Peyer's patch (tissue), 4 donors: ENCODE measurements around the gene MIER2. TPM values are rescaled to one million over a fixed set of nuclear protein-coding genes. Genes with fewer than 3 reads are reported as not detected.
"Not testable (repeated sequence)": the region's sequence is repeated elsewhere in the genome, so short reads cannot be mapped to it uniquely, and the experiment has no call there.

Source experiments
- DNase-seq, 3 donors: peaks; one replicate each; pipeline ENCODE4 v3.0.0-alpha.2; 2017 to 2019
- H3K27ac ChIP-seq, 4 donors: fragments of 200-600 bp; sonication (generic); one replicate each; pipeline ENCODE4 v1.5.1; 2016 to 2019
- H3K27me3 ChIP-seq, 2 donors: fragments of 200-600 bp; sonication (generic); one replicate each; pipeline ENCODE4 v1.5.1; 2019
- H3K36me3 ChIP-seq, 3 donors: fragments of 200-600 bp; sonication (generic); one replicate each; pipeline ENCODE4 v1.5.1; 2016 to 2019
- H3K4me1 ChIP-seq, 4 donors: fragments of 200-600 bp; sonication (generic); one replicate each; pipeline ENCODE4 v1.5.1; 2016 to 2019
- H3K4me3 ChIP-seq, 4 donors: fragments of 200-600 bp; sonication (generic); 1 replicate in 3 of 4; 2 replicates in 1 of 4; pipeline ENCODE4 v1.5.1; 2016 to 2019; ENCODE audit warnings: mild to moderate bottlenecking in 1 of 4
- H3K9me3 ChIP-seq, 4 donors: fragments of 200-600 bp; sonication (generic); one replicate each; pipeline ENCODE4 v1.5.1; 2016 to 2019; ENCODE audit warnings: mild to moderate bottlenecking in 1 of 4
- POLR2A ChIP-seq, 2 donors: fragments of 450-650 bp; IDR thresholded peaks; one replicate each; pipeline ENCODE4 v1.5.1; 2017; ENCODE audit warnings: antibody characterized with exemption in 2 of 2, mild to moderate bottlenecking in 2 of 2, moderate library complexity in 2 of 2
- total RNA-seq, 4 donors: library from RNA; depleted of rRNA; stranded (reverse); fragments of >200 nt; gene quantifications; one replicate each; pipeline ENCODE4 v1.1.0, GENCODE V29; 2016
- TF ChIP-seq, protein P1 (sequence below), 6 experiments: fragments of 450-650 bp in 4 of 6; fragments of 200-600 bp in 2 of 6; sonication (generic) in 1 of 6; IDR thresholded peaks; one replicate each; pipeline ENCODE4 v1.5.1; 2017 to 2019; ENCODE audit warnings: antibody characterized with exemption in 6 of 6, mild to moderate bottlenecking in 3 of 6, moderate library complexity in 1 of 6

MIER2 gene
- total RNA-seq, 4 donors from 2014 or later = 6.0 to 27.3 (median 20.9) TPM

DNA sequence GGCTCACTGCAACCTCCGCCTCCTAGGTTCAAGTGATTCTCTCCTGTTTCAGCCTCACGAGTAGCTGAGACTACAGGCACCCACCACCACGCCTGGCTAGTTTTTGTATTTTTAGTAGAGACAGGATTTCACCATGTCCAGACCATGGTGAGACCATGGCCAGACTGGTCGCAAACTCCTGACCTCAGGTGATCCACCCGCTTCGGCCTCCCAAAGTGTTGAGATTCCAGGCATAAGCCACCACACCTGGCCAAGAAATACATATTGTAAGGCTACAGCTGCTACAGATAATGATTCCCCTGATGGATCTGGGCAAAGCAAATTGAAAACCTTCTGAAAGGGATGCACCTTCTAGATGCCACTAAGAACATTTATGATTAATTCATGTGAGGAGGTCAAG, 71.2 kb downstream of the MIER2 start:
- Histone ChIP-seq H3K4me3 (no peak overlapping the region), H3K36me3 (no peaks in the 10 kb centered on the region), H3K4me1 (no peaks in the 10 kb centered on the region), H3K27me3 (no peaks in the 10 kb centered on the region), H3K9me3 (no peaks in the 10 kb centered on the region), H3K27ac (no peak overlapping the region)
- TF ChIP-seq, protein P1, sequence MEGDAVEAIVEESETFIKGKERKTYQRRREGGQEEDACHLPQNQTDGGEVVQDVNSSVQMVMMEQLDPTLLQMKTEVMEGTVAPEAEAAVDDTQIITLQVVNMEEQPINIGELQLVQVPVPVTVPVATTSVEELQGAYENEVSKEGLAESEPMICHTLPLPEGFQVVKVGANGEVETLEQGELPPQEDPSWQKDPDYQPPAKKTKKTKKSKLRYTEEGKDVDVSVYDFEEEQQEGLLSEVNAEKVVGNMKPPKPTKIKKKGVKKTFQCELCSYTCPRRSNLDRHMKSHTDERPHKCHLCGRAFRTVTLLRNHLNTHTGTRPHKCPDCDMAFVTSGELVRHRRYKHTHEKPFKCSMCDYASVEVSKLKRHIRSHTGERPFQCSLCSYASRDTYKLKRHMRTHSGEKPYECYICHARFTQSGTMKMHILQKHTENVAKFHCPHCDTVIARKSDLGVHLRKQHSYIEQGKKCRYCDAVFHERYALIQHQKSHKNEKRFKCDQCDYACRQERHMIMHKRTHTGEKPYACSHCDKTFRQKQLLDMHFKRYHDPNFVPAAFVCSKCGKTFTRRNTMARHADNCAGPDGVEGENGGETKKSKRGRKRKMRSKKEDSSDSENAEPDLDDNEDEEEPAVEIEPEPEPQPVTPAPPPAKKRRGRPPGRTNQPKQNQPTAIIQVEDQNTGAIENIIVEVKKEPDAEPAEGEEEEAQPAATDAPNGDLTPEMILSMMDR (IDR thresholded peaks at IDR 0.05) = no peak
- TF ChIP-seq POLR2A (IDR thresholded peaks at IDR 0.05) = no peak
- DNase-seq = no peak

DNA sequence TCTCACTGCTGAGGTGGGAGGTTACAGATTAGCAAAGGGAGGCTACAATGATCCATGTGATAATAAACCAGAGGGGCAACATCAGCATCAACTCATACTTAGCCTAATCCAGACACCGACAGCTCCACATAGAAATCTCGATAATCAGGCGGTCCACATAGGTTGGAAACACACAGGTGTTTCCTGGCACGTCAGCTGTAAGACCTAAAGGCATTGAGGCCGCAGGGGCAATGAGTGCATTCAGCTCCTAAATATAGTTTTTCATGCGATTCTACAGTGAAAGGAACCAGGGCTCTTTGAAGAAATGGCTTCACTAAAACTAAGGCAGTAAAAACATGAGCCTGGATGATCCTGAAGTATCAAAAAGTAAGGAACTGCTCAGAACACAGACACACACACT, 72.7 kb downstream of the MIER2 start:
- Histone ChIP-seq H3K9me3 (no peaks in the 10 kb centered on the region), H3K27ac (no peak overlapping the region), H3K4me3 (no peak overlapping the region), H3K36me3 (no peaks in the 10 kb centered on the region), H3K27me3 (no peaks in the 10 kb centered on the region), H3K4me1 (peaks cover 0 to 5% (median 2%) of the 10 kb centered on the region in 4 donors)
- no peak for TF ChIP-seq POLR2A (IDR thresholded peaks at IDR 0.05)
- TF ChIP-seq, protein P1 (IDR thresholded peaks at IDR 0.05) = no peak
- no peak for DNase-seq

DNA sequence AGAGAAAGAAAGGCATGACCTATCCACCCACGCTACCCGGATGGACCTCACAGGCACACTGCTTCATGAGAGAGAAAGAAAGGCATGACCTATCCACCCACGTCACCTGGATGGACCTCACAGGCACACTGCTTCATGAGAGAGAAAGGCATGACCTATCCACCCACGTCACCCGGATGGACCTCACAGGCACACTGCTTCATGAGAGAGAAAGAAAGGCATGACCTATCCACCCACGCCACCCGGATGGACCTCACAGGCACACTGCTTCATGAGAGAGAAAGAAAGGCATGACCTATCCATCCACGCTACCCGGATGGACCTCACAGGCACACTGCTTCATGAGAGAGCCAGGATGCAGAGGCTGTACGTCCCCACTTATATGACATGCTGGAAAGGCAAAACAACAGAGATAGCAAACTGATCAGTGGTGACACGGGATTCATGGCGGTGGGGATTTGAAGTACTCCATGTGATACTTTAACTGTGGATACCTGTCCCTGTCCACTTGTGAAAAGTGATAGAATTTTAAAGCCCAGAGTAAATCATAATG, 73.8 kb downstream of the MIER2 start:
- not testable (repeated sequence) for H3K27ac ChIP-seq, H3K4me1 ChIP-seq, H3K4me3 ChIP-seq

DNA sequence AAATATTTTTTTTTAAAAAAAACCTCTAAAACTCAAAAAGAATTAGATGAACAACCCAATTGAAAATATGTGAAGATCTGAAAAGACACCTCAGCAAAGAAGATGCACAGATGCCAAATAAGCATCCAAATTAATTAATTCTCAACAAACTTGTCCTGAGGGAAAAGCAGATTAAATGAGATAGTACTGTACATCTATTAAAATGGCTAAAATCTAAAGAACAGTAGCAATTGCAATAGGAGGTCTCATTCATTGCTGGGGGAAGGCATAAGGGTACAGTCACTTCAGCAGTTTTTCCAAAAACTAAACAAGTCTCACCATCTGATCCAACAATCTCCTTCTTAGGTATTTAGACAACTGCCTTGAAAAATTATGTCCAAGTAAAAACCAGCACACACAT, 75.4 kb downstream of the MIER2 start:
- H3K4me1 ChIP-seq = peaks cover 0 to 8% (median 2%) of the 10 kb centered on the region in 4 donors
- DNase-seq = no peak
- no peaks in the 10 kb centered on the region for H3K27me3 ChIP-seq
- H3K36me3 ChIP-seq = no peaks in the 10 kb centered on the region
- no peaks in the 10 kb centered on the region for H3K9me3 ChIP-seq
- H3K4me3 ChIP-seq = no peak overlapping the region
- no peak overlapping the region for H3K27ac ChIP-seq
- TF ChIP-seq, protein P1 (IDR thresholded peaks at IDR 0.05) = no peak
- no peak for TF ChIP-seq POLR2A (IDR thresholded peaks at IDR 0.05)

More for the DNA sequence above, 73.8 kb downstream of the MIER2 start:
- not testable (repeated sequence) for DNase-seq, H3K27me3 ChIP-seq, H3K36me3 ChIP-seq, H3K9me3 ChIP-seq

DNA sequence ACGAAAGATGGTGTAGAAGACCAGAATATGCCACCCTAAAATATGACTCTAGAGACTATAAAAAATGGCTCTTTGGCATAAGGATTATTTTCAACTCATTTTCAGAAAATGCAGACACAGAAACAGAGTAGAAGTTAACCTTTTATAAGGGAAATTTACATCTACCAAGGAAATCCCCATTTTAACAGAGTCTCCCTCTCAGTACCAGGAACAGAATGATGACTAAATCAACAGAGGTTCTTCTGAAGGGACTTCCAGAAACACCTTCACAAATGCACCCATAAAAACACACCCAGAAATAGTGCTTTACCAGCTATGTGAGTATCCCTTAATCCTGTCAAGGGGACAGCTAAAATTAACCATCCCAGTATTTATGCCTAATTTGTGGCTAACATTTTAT, 82.5 kb downstream of the MIER2 start:
- Histone ChIP-seq H3K4me1 (peaks cover 0 to 6% (median 0%) of the 10 kb centered on the region in 4 donors), H3K4me3 (no peak overlapping the region), H3K27me3 (no peaks in the 10 kb centered on the region), H3K36me3 (no peaks in the 10 kb centered on the region), H3K27ac (no peak overlapping the region), H3K9me3 (no peaks in the 10 kb centered on the region)
- TF ChIP-seq POLR2A (IDR thresholded peaks at IDR 0.05) = no peak
- TF ChIP-seq, protein P1 (IDR thresholded peaks at IDR 0.05) = no peak
- DNase-seq = no peak

DNA sequence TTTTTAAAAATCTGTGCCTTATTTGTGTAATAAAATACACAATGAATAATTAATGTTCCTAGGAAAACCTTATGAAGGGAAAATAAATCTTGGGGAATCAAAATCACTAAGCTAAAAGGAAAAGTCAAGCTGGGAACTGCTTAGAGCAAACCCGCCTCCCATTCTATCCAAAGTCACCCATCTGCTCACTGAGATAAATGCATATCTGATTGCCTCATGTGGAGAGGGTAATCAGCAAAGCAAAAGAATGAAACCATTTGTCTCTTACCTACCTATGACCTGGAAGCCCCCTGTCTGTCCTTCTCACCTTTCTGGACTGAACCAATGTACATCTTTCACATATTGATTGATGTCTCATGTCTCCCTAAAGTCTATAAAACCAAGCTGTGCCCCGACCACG, 87.8 kb downstream of the MIER2 start:
- DNase-seq, H3K4me3 ChIP-seq, H3K27me3 ChIP-seq, H3K4me1 ChIP-seq, H3K9me3 ChIP-seq, H3K36me3 ChIP-seq, H3K27ac ChIP-seq: not testable (repeated sequence)

Other genes with a start within 250 kb of the MIER2 start
- gene OR4F17, start 237.7 kb downstream of the MIER2 start, total RNA-seq = not detected
- 100 to 1,000 TPM in 3 of 4 donors, 10 to 100 TPM in 1; 42.1 to 260 (median 188) TPM for gene PLPP2, start 53.4 kb downstream of the MIER2 start, total RNA-seq
- under 1 TPM in 2 of 4 donors, not detected in 2; 0.47 to 0.80 TPM for gene C2CD4C, start 64.4 kb upstream of the MIER2 start, total RNA-seq
- gene SHC2, start 116.2 kb upstream of the MIER2 start, total RNA-seq = 10 to 100 TPM in 3 of 4 donors, 1 to 10 TPM in 1; 9.5 to 33.0 (median 18.3) TPM
- gene MADCAM1, start 151.7 kb upstream of the MIER2 start, total RNA-seq = 10 to 100 TPM in 1 of 4 donors, 1 to 10 TPM in 3; 1.4 to 25.6 (median 5.1) TPM
- 10 to 100 TPM; 11.6 to 35.7 (median 24.2) TPM for gene TPGS1, start 162.7 kb upstream of the MIER2 start, total RNA-seq
- gene CDC34, start 187.0 kb upstream of the MIER2 start, total RNA-seq = 10 to 100 TPM; 65.6 to 91.1 (median 75.2) TPM
- 1 to 10 TPM in 2 of 4 donors, not detected in 2; 2.8 to 4.0 TPM for gene GZMM, start 199.3 kb upstream of the MIER2 start, total RNA-seq
- 100 to 1,000 TPM; 149 to 501 (median 469) TPM for gene BSG, start 227.8 kb upstream of the MIER2 start, total RNA-seq
- gene HCN2, start 245.1 kb upstream of the MIER2 start, total RNA-seq = not detected